Activated CD8-positive, alpha-beta memory T cell treated with anti-CD3 and anti-CD28 coated beads, Interleukin-2, amount 50 U/mL, for 1 hour (primary cell): Measurements from ENCODE around the gene PLAAT2.

Experiments used
- DNase-seq: peaks from one replicate; pipeline ENCODE4 v3.0.0-alpha.2; 2020; ENCODE audit errors: extremely low read depth

PLAAT2 gene

DNA sequence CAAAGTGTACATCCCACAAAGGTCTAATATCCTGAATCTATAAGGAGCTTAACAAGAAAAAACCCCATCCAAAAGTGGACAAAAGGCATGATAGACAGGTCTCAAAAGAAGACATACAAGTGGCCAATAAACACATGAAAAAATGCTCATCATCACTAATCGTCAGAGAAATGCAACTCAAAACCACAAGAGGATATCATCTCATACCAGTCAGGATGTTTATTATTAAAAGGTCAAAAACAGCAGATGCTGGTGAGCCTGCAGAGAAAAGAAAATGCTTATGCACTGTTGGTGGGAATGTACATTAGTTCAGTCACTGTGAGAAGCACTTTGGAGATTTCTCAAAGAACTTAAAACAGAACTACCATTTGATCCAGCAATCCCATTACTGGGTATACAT is 44.6 kb downstream of the PLAAT2 start:
- DNase-seq = no peak

DNA sequence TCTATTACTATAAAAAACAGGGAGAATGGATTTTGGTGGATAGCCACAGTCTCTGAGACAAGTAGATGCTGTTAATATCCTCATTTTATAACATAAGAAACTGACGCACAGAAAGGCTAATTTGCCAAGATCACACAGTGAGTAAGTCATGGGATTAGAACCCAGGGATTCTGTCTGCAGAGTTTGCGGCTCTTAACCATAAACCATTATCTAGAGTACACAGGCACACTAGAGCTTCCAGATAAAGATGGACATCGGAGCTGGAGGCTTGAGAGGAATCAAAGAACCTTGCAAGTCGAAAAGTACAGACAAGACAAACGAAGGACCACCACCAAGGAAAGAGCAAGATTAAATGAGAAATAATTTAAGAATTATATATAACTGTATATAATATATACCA is 46.0 kb downstream of the PLAAT2 start:
- DNase-seq = no peak

DNA sequence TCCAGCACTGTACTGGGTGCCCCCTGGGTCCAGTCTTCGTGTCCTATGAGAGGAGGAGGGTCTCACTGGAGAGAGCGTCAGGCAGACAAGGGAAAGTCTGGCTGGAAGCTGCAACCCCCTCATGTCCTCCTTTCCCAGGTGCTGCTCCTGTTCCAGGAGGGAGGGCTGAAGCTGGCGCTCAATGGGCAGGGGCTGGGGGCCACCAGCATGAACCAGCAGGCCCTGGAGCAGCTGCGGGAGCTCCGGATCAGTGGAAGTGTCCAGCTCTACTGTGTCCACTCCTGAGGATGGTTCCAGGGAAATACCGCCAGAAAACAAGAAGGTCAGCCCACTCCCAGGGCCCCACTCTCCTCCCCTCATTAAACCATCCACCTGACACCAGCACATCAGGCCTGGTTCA is 47.1 kb downstream of the PLAAT2 start:
- no peak for DNase-seq

DNA sequence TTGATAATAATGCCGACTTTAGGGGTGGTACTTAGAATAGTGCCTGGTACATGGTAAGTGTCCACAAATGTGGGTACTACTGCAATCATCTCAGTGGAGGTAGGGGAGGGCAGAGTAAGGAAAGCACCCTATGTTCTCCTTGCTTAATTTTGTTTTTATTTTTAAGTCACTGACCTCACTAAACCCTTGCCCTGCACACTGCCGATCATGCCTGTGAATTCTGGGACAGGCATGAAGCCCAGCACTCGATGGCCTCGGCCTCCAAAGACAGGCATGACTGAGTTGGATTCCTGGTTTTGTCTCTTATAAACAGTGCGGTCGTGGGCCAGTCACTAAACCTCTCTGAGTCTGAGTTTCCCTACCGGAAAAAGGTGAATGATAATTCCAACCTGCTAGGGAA is 50.4 kb downstream of the PLAAT2 start:
- no peak for DNase-seq

DNA sequence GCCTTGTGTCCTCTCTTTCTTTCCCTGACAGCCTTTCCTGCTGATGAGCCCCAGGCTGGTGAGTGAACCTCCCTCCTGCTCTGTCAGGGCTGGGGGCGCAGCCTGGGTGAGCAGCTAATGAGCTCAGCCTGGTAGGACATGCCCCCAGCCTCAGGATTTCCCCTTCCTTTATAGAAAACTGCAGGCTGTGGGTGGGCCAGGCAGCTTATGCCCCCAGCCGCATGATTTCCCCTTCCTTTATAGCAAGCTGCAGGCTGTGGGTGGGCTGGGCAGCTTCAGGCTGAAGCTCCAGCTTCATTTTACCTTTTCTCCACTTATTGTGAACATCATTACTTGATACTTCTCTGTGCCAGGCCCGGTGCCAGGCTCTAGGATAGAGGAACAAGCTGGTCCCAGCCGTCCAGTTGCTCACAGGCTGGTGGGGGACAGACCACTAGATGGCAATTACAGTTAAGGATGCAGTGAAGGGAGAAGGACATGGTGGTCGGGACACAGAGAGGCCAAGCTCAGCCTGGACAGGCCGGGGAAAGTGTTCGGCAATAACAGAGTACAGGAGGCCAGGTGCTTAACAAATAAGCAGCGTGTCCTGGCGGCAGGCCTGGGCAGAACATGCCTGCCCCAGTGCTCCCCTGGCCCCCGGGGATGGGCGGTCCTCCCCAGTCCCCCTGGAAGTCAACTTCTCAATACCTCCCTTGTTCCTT is 52.0 kb downstream of the PLAAT2 start:
- no peak for DNase-seq

- DNase-seq = no peak
Measured at GRCh38 chr11:63510360-63511047, 52.7 kb downstream of the PLAAT2 start.

GRCh38 chr11:63508745-63509144 is 54.4 kb downstream of the PLAAT2 start:
- DNase-seq = no peak

- DNase-seq = no peak
Measured at GRCh38 chr11:63508009-63508408, 55.2 kb downstream of the PLAAT2 start.

DNA sequence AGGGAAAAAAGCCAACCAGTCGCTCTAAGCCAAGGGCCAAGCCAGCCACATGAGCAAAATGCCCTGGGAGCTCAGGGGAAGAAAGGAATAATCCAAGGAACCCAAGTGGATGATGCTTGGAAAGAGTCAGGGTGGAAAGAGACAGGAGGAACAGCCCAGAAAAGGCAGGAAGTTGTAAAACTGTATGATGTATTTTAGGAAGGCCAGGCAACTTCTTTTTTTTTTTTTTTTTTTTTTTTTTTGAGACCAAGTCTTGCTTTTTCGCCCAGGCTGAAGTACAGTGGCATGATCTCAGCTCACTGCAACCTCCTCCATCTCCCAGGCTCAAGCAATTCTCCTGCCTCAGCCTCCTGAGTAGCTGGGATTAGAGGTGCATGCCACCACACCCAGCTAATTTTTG is 55.7 kb downstream of the PLAAT2 start:
- DNase-seq = no peak

DNA sequence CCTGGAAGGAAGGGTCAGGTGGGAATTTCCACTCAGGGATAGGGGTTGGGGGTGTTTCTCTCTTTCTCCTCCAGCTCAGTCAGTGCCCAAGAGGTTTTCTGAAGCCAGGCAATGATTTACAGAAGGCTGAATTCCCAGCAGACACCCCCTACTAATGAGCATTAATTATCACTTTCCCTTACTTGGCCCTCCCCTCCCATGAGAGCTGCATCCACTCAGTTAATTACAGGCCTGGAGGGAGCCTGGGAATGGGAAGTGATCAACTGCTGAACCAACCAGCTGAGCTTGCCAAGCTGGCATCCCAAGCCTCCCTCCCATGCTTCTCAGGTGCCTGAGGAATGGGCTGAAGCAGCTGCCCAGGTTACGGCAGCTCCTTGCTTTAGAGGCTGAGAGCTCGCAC is 56.3 kb downstream of the PLAAT2 start:
- no peak for DNase-seq

GRCh38 chr11:63505857-63506528 is 57.2 kb downstream of the PLAAT2 start, which contains the start of gene LGALS12:
TSS of gene LGALS12 (plus strand) at chr11:63506084. CDS start at chr11:63506459, 375 bp downstream.
- no peak for DNase-seq

- no peak for DNase-seq
Measured at GRCh38 chr11:63504933-63505586, 58.1 kb downstream of the PLAAT2 start.

DNA sequence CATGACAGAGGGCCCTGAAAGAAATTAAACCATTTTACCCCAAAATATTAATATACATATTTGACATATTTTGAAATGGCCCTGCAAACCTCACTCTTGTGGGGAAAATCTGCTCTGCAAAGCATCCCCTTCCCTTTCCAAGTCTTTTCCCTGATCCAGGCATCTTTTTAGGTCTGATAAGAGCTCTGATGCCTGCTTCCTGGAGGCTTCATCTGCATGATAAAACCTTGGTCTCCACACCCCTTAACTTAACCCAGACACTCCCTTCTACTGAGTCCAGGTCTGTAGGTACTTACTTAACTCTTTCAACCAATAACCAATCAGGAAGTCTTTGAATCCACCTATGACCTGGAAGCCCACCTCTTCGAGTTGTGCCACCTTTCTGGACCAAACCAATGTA is 59.1 kb downstream of the PLAAT2 start:
- DNase-seq = no peak

DNA sequence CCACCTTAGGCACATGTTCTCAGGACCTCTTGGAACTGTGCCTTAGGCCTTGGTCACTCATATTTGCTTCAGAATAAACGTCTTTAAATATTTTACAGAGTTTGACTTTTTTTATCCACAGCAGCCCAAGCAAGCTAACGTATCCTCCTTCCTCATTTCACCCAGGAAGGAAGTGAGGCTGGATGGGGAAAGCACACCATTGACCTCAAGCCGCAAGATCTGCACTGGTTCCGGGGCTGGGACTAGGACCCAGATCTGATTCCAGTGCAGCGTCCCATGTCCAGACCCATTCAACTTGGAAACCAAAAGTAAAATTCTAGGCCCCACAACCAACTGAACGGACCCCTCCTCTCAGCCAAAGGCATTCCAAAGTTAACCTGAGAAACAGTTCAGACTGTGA is 59.7 kb downstream of the PLAAT2 start:
- DNase-seq = no peak
